Naive thymus-derived CD4-positive, alpha-beta T cell (primary cell): ENCODE data around the gene EFHD1. TPM values are rescaled to one million over a fixed set of nuclear protein-coding genes. Genes with fewer than 3 reads are reported as not detected.

Experiments used
- ATAC-seq: fragments of 150-1000 bp; cut with Tn5 transposase; 2 replicates; pipeline ENCODE4 v1.10.0; 2021; ENCODE audit warnings: mild to moderate bottlenecking, moderate library complexity
- CTCF ChIA-PET: fragments of 350-600 bp; sonication (Branson Sonifier 250); formaldehyde crosslinking; loops from one replicate; lab custom pipeline; 2021; ENCODE audit warnings: antibody characterized with exemption; lab: Charles Lee
- POLR2A ChIA-PET: fragments of 350-600 bp; sonication (Branson Sonifier 250); formaldehyde crosslinking; loops from one replicate; lab custom pipeline; 2021; ENCODE audit warnings: antibody characterized with exemption, inconsistent platforms; lab: Charles Lee
- DNase-seq, 9 donors: peaks; one replicate each; pipeline versions ENCODE4 v3.0.0 to v3.0.0-alpha.2; 2020 to 2022; ENCODE audit warnings: mixed read lengths in 1 of 9
- H3K27ac ChIP-seq: one replicate; pipeline ENCODE4 v1.7.0; 2013; ENCODE audit warnings: mild to moderate bottlenecking, low read depth, low read length, moderate library complexity
- H3K27me3 ChIP-seq, 2 donors: one replicate each; pipeline ENCODE4 v1.7.0; 2013; ENCODE audit warnings: low read length in 2 of 2, mild to moderate bottlenecking in 2 of 2, moderate library complexity in 2 of 2; ENCODE audit not compliant: control insufficient read depth in 2 of 2, insufficient read depth in 2 of 2
- H3K36me3 ChIP-seq, 3 experiments: 1 replicate in 2 of 3; 2 replicates in 1 of 3; pipeline ENCODE4 v1.7.0; 2013; ENCODE audit warnings: low read length in 3 of 3, mild to moderate bottlenecking in 3 of 3, moderate library complexity in 1 of 3; ENCODE audit not compliant: insufficient read depth in 3 of 3, control insufficient read depth in 2 of 3
- H3K4me1 ChIP-seq, 2 donors: one replicate each; pipeline ENCODE4 v1.7.0; 2013; ENCODE audit warnings: low read length in 2 of 2, mild to moderate bottlenecking in 2 of 2, moderate library complexity in 1 of 2; ENCODE audit not compliant: control insufficient read depth in 2 of 2, insufficient read depth in 2 of 2
- H3K4me3 ChIP-seq: 2 replicates; pipeline ENCODE4 v1.7.0; 2013; ENCODE audit warnings: mild to moderate bottlenecking, low read length
- H3K9me3 ChIP-seq, 3 experiments: 1 replicate in 2 of 3; 2 replicates in 1 of 3; pipeline ENCODE4 v1.7.0; 2013; ENCODE audit warnings: low read length in 3 of 3; ENCODE audit not compliant: control insufficient read depth in 2 of 3
- H3K27ac Mint-ChIP-seq, 9 donors: one replicate each; pipeline ENCODE4 v1.8.0; 2020 to 2022; ENCODE audit warnings: mixed read lengths in 9 of 9, mild to moderate bottlenecking in 8 of 9, moderate library complexity in 5 of 9, inconsistent platforms in 2 of 9
- H3K27me3 Mint-ChIP-seq, 5 donors: one replicate each; pipeline ENCODE4 v1.8.0; 2021 to 2022; ENCODE audit warnings: mixed read lengths in 5 of 5, mild to moderate bottlenecking in 1 of 5
- H3K36me3 Mint-ChIP-seq, 5 donors: one replicate each; pipeline ENCODE4 v1.8.0; 2020 to 2022; ENCODE audit warnings: mixed read lengths in 5 of 5, mild to moderate bottlenecking in 3 of 5, inconsistent platforms in 1 of 5
- H3K4me1 Mint-ChIP-seq, 7 donors: one replicate each; pipeline ENCODE4 v1.8.0; 2020 to 2022; ENCODE audit warnings: mixed read lengths in 7 of 7, mild to moderate bottlenecking in 3 of 7, inconsistent platforms in 1 of 7
- H3K4me3 Mint-ChIP-seq, 10 donors: one replicate each; pipeline ENCODE4 v1.8.0; 2020 to 2022; ENCODE audit warnings: mild to moderate bottlenecking in 10 of 10, mixed read lengths in 10 of 10, moderate library complexity in 6 of 10, inconsistent platforms in 2 of 10
- H3K9me3 Mint-ChIP-seq, 11 donors: one replicate each; pipeline ENCODE4 v1.8.0; 2020 to 2022; ENCODE audit warnings: mixed read lengths in 11 of 11, mild to moderate bottlenecking in 4 of 11, inconsistent platforms in 1 of 11, moderate library complexity in 1 of 11
- intact Hi-C, 2 donors: fragments of 100-400 bp; cut with micrococcal nuclease; formaldehyde crosslinking; loops; one replicate each; pipeline ENCODE4 v1.15.1; 2023
- polyA plus RNA-seq, 2 donors: library from polyadenylated mRNA; unstranded; fragments of 300-500 nt; fragmentation: Illumina TruSeq; gene quantifications; one replicate each; pipeline ENCODE4 v1.2.3, GENCODE V29; 2021
- total RNA-seq, 6 experiments: library from RNA in 5 of 6; stranded (reverse) in 5 of 6; gene quantifications; 1 replicate in 5 of 6; 2 replicates in 1 of 6; pipeline ENCODE4 v1.2.3 and lab custom pipeline; 2021 to 2026

Gene EFHD1
- total and polyA plus RNA-seq, 7 experiments from 2014 or later = 0.70 to 4.4 (median 2.2) TPM

DNA sequence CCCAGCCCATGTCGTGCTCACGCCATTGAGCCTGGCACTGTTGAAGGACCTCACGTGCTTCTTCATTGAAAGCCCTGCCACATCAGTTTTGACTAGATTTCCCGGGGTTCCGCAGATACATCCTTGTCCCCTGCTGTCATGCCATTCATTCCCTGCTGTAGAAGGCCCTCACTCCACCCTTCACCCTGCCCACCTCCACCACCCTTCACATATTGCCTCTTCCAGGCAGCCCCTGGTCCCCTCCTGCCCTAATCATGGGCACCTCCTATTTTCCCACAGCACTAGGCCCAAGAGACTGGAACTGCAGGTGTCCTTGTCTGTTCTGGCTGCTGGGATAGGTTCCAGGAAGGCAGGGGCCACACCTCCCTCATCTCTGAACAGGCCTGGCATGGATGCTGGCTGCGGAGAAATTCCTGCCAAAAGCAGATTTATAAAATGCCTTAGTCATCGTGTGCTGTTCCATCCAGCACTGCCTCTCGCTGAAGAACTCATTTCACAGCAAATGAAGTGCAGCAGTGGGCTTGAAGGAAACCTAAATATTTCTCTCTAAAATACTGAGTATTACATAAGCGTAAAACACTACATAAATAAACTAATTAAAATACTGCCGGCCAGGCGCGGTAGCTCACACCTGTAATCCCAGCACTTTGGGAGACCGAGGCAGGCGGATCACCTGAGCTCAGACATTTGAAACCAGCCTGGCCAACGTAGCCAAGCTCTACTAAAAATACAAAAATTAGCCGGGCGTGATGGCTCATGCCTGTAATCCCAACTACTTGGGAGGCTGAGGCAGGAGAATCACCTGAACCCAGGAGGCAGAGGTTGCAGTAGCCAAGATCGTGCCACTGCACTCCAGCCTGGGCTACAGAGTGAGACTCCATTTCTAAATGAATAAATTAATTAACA lies 44.5 kb upstream of the EFHD1 start:
- CTCF ChIA-PET = no interaction called here

DNA sequence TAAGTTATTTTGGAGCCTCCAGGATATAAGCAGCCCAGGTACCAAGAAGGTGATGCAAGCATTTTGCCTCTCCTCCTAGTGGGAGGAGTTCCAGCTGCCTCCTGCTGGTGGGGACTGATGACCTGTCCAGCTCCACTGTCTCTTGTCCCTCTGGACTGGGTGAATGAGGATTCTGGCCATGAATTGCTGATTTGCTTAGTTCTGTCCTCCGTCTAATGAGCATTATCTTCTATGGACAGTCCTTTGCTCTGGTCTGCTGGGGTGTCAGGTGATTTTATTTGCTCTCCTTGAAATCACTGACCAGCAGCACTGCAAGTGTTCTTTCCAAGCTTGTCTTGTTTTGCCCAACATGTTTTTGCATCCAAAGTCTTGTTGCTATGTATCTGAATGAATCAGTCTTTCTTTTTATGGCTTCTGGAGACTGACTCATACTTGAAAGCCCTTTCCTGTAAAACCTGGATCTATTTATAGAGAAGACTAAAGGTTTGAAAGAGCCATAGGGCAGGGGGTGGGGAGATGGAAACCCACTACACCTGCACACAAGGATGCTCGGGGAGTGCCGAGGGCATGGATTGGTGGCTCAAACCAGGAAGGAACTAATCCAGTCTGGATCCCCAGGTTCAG lies 40.5 kb upstream of the EFHD1 start:
- Mint-ChIP-seq H3K4me1 (peaks cover 0 to 8% (median 0%) of the 10 kb centered on the region in 7 donors), H3K27ac (peak overlapping the region in 2 of 9 donors; percentile 11 to 72), H3K9me3 (peaks cover 0 to 2% (median 0%) of the 10 kb centered on the region in 11 donors), H3K4me3 (no peak overlapping the region), H3K36me3 (peaks cover 0 to 11% (median 4%) of the 10 kb centered on the region in 5 donors), H3K27me3 (no peaks in the 10 kb centered on the region)
- ATAC-seq (no peak), DNase-seq (no peak)
- H3K36me3 ChIP-seq = no peaks in the 10 kb centered on the region
- no peaks in the 10 kb centered on the region for H3K9me3 ChIP-seq
- ChIA-PET POLR2A (no interaction called here), CTCF (no interaction called here)
- intact Hi-C loops = no loop called here
- no peak overlapping the region for H3K4me3 ChIP-seq
- no peaks in the 10 kb centered on the region for H3K27me3 ChIP-seq
- H3K4me1 ChIP-seq = no peaks in the 10 kb centered on the region
- no peak overlapping the region for H3K27ac ChIP-seq

More for the DNA sequence above, 44.5 kb upstream of the EFHD1 start:
- H3K27me3 Mint-ChIP-seq = no peaks in the 10 kb centered on the region
- H3K4me3 ChIP-seq = no peak overlapping the region
- H3K27ac Mint-ChIP-seq = no peak overlapping the region
- no peaks in the 10 kb centered on the region for H3K4me1 ChIP-seq
- ATAC-seq = no peak
- intact Hi-C loops = no loop called here
- H3K36me3 Mint-ChIP-seq = peaks cover 0 to 20% (median 4%) of the 10 kb centered on the region in 5 donors
- no peak for DNase-seq
- POLR2A ChIA-PET = no interaction called here
- no peaks in the 10 kb centered on the region for H3K9me3 ChIP-seq
- H3K27ac ChIP-seq = no peak overlapping the region
- no peaks in the 10 kb centered on the region for H3K27me3 ChIP-seq
- peaks cover 0 to 3% (median 0%) of the 10 kb centered on the region in 11 donors for H3K9me3 Mint-ChIP-seq
- peaks cover 0 to 8% (median 0%) of the 10 kb centered on the region in 7 donors for H3K4me1 Mint-ChIP-seq
- peaks cover 0 to 6% (median 0%) of the 10 kb centered on the region in 3 experiments for H3K36me3 ChIP-seq
- no peak overlapping the region for H3K4me3 Mint-ChIP-seq

- peaks cover 0 to 8% (median 0%) of the 10 kb centered on the region in 7 donors for H3K4me1 Mint-ChIP-seq
- H3K4me3 Mint-ChIP-seq = no peak overlapping the region
- no peaks in the 10 kb centered on the region for H3K36me3 ChIP-seq
- H3K27ac Mint-ChIP-seq = no peak overlapping the region
- H3K36me3 Mint-ChIP-seq = peaks cover 0 to 11% (median 4%) of the 10 kb centered on the region in 5 donors
- ATAC-seq (no peak), DNase-seq (no peak)
- H3K9me3 Mint-ChIP-seq = peaks cover 0 to 2% (median 0%) of the 10 kb centered on the region in 11 donors
- CTCF ChIA-PET = no interaction called here
- no peaks in the 10 kb centered on the region for H3K9me3 ChIP-seq
- H3K4me1 ChIP-seq = no peaks in the 10 kb centered on the region
- H3K4me3 ChIP-seq = no peak overlapping the region
- POLR2A ChIA-PET = no interaction called here
- no peak overlapping the region for H3K27ac ChIP-seq
- intact Hi-C loops = no loop called here
- no peaks in the 10 kb centered on the region for H3K27me3 ChIP-seq
- H3K27me3 Mint-ChIP-seq = no peaks in the 10 kb centered on the region
Observed at GRCh38 chr2:232593982-232594381, 39.4 kb upstream of the EFHD1 start.

GRCh38 chr2:232597362-232598079 lies 35.9 kb upstream of the EFHD1 start:
- ATAC-seq (no peak), DNase-seq (no peak)
- Histone ChIP-seq H3K9me3 (no peaks in the 10 kb centered on the region), H3K4me1 (no peaks in the 10 kb centered on the region), H3K27ac (no peak overlapping the region), H3K4me3 (no peak overlapping the region), H3K36me3 (no peaks in the 10 kb centered on the region), H3K27me3 (no peaks in the 10 kb centered on the region)
- intact Hi-C loops = no loop called here
- ChIA-PET CTCF (interaction anchor here (0.6 kb wide), 1 partner anchor 14 kb away, joined by 3 read pairs; no protein-coding TSS in a partner anchor), POLR2A (interaction anchor here (0.6 kb wide), 1 partner anchor 7 kb away, joined by 3 read pairs; no protein-coding TSS in a partner anchor)
- peaks cover 0 to 2% (median 0%) of the 10 kb centered on the region in 11 donors for H3K9me3 Mint-ChIP-seq
- no peaks in the 10 kb centered on the region for H3K27me3 Mint-ChIP-seq
- peaks cover 0 to 11% (median 4%) of the 10 kb centered on the region in 5 donors for H3K36me3 Mint-ChIP-seq
- no peak overlapping the region for H3K4me3 Mint-ChIP-seq
- no peak overlapping the region for H3K27ac Mint-ChIP-seq
- H3K4me1 Mint-ChIP-seq = peaks cover 0 to 8% (median 0%) of the 10 kb centered on the region in 7 donors

- Histone ChIP-seq H3K27me3 (no peaks in the 10 kb centered on the region), H3K9me3 (no peaks in the 10 kb centered on the region), H3K4me1 (no peaks in the 10 kb centered on the region), H3K4me3 (no peak overlapping the region), H3K36me3 (no peaks in the 10 kb centered on the region), H3K27ac (no peak overlapping the region)
- Mint-ChIP-seq H3K9me3 (peaks cover 0 to 2% (median 0%) of the 10 kb centered on the region in 11 donors), H3K4me1 (peaks cover 0 to 2% (median 0%) of the 10 kb centered on the region in 7 donors), H3K4me3 (no peak overlapping the region), H3K36me3 (peaks cover 0 to 11% (median 4%) of the 10 kb centered on the region in 5 donors), H3K27me3 (peaks cover 0 to 3% (median 0%) of the 10 kb centered on the region in 5 donors), H3K27ac (no peak overlapping the region)
- DNase-seq (no peak), ATAC-seq (no peak)
- ChIA-PET POLR2A (no interaction called here), CTCF (no interaction called here)
- intact Hi-C loops = no loop called here
Observed at GRCh38 chr2:232598293-232598692, 35.1 kb upstream of the EFHD1 start.

GRCh38 chr2:232600053-232600773 lies 33.2 kb upstream of the EFHD1 start:
- peaks cover 0 to 11% (median 4%) of the 10 kb centered on the region in 5 donors for H3K36me3 Mint-ChIP-seq
- Histone ChIP-seq H3K9me3 (no peaks in the 10 kb centered on the region), H3K36me3 (no peaks in the 10 kb centered on the region), H3K4me3 (no peak overlapping the region), H3K27ac (no peak overlapping the region), H3K4me1 (no peaks in the 10 kb centered on the region), H3K27me3 (no peaks in the 10 kb centered on the region)
- ATAC-seq (no peak), DNase-seq (no peak)
- intact Hi-C loops = loop anchor here in 1 of 2 donors (10.0 kb wide), 1 partner anchor 465 kb away; the partner anchor contains the start of gene INPP5D
- peaks cover 0 to 2% (median 0%) of the 10 kb centered on the region in 11 donors for H3K9me3 Mint-ChIP-seq
- H3K4me1 Mint-ChIP-seq = peaks cover 0 to 3% (median 0%) of the 10 kb centered on the region in 7 donors
- H3K27me3 Mint-ChIP-seq = peaks cover 0 to 11% (median 0%) of the 10 kb centered on the region in 5 donors
- POLR2A ChIA-PET = no interaction called here
- no peak overlapping the region for H3K4me3 Mint-ChIP-seq
- H3K27ac Mint-ChIP-seq = no peak overlapping the region
- CTCF ChIA-PET = no interaction called here
